B cell (primary cell): ENCODE measurements around the gene MGMT. TPM values are rescaled to one million over a fixed set of nuclear protein-coding genes. Genes with fewer than 3 reads are reported as not detected.

Source experiments
- ATAC-seq: fragments of 200-7000 bp; cut with Tn5 transposase; one replicate; pipeline ENCODE4 v1.10.0; 2021; ENCODE audit warnings: low read depth, mild to moderate bottlenecking, moderate number of reproducible peaks, moderate library complexity
- CTCF ChIA-PET: fragments of 350-600 bp; sonication (Branson Sonifier 250); formaldehyde crosslinking; loops from one replicate; lab custom pipeline; 2021; ENCODE audit warnings: antibody characterized with exemption, inconsistent platforms; lab: Charles Lee
- POLR2A ChIA-PET: fragments of 350-600 bp; sonication (Branson Sonifier 250); formaldehyde crosslinking; loops from one replicate; lab custom pipeline; 2021; ENCODE audit warnings: antibody characterized with exemption; lab: Charles Lee
- DNase-seq: peaks from one replicate; pipeline ENCODE4 v3.0.0; 2013
- H2AFZ ChIP-seq: 2 replicates; pipeline ENCODE4 v1.6.1; 2012; ENCODE audit warnings: mild to moderate bottlenecking, low read depth, low read length; ENCODE audit not compliant: insufficient read depth, poor library complexity, severe bottlenecking
- H3K27ac ChIP-seq, 2 donors: 1 replicate in 1 of 2; 2 replicates in 1 of 2; pipeline ENCODE4 v1.5.1; 2012 to 2013; ENCODE audit warnings: low read length in 2 of 2, mild to moderate bottlenecking in 2 of 2, moderate library complexity in 1 of 2
- H3K27me3 ChIP-seq, 4 experiments: fragments of 200-600 bp in 1 of 4; sonication (generic) in 1 of 4; replicated peaks in 1 of 4; 1 replicate in 2 of 4; 2 replicates in 2 of 4; pipeline versions ENCODE4 v1.6.1 to v1.7.0; 2013 to 2016; ENCODE audit warnings: low read length in 3 of 4, mild to moderate bottlenecking in 2 of 4, mixed read lengths in 1 of 4, moderate library complexity in 1 of 4; ENCODE audit not compliant: insufficient read depth in 4 of 4, control insufficient read depth in 3 of 4; ENCODE audit errors: control extremely low read depth in 1 of 4
- H3K36me3 ChIP-seq, 2 experiments: replicated peaks in 1 of 2; 1 replicate in 1 of 2; 2 replicates in 1 of 2; pipeline versions ENCODE4 v1.6.1 to v1.7.1; 2013; ENCODE audit warnings: low read length in 1 of 2; ENCODE audit not compliant: insufficient read depth in 2 of 2, control insufficient read depth in 1 of 2; ENCODE audit errors: control extremely low read depth in 1 of 2, extremely low read depth in 1 of 2
- H3K4me1 ChIP-seq, 2 donors: fragments of 200-600 bp in 1 of 2; sonication (generic) in 1 of 2; 1 replicate in 1 of 2; 2 replicates in 1 of 2; pipeline versions ENCODE4 v1.5.1 to v1.6.1; 2013 to 2017; ENCODE audit warnings: low read length in 2 of 2; ENCODE audit not compliant: control insufficient read depth in 2 of 2, insufficient read depth in 2 of 2
- H3K4me2 ChIP-seq: replicated peaks from 2 replicates; pipeline ENCODE3; 2012; ENCODE audit warnings: mild to moderate bottlenecking, low read depth, low read length; ENCODE audit not compliant: poor library complexity, severe bottlenecking
- H3K4me3 ChIP-seq, 5 experiments: fragments of 200-600 bp in 1 of 5; sonication (generic) in 1 of 5; 1 replicate in 3 of 5; 2 replicates in 2 of 5; pipeline versions ENCODE4 v1.5.1 to v1.7.0; 2011 to 2016; ENCODE audit warnings: low read length in 4 of 5, mild to moderate bottlenecking in 4 of 5, low read depth in 2 of 5, control low read depth in 1 of 5, moderate library complexity in 1 of 5; ENCODE audit not compliant: insufficient read depth in 1 of 5; ENCODE audit errors: control extremely low read depth in 1 of 5, extremely low read depth in 1 of 5
- H3K79me2 ChIP-seq: fragments of 200-600 bp; sonication (generic); one replicate; pipeline ENCODE4 v1.6.0; 2016; ENCODE audit warnings: low read length; ENCODE audit not compliant: control insufficient read depth, insufficient read depth
- H3K9ac ChIP-seq: fragments of 200-600 bp; sonication (generic); 2 replicates; pipeline ENCODE4 v1.6.1; 2017; ENCODE audit warnings: mild to moderate bottlenecking, low read length, moderate library complexity
- H3K9me3 ChIP-seq, 3 donors: one replicate each; pipeline versions ENCODE4 v1.6.1 to v1.7.1; 2013; ENCODE audit warnings: low read length in 2 of 3; ENCODE audit not compliant: control insufficient read depth in 2 of 3, insufficient read depth in 1 of 3; ENCODE audit errors: control extremely low read depth in 1 of 3
- H4K20me1 ChIP-seq: 2 replicates; pipeline ENCODE4 v1.6.0; 2012; ENCODE audit warnings: mild to moderate bottlenecking, low read length; ENCODE audit not compliant: insufficient read depth, control insufficient read depth, poor library complexity, severe bottlenecking
- H3K27ac Mint-ChIP-seq: one replicate; pipeline ENCODE4 v1.8.0; 2021; ENCODE audit warnings: mixed read lengths
- H3K27me3 Mint-ChIP-seq: one replicate; pipeline ENCODE4 v1.8.0; 2021; ENCODE audit warnings: mixed read lengths
- H3K4me1 Mint-ChIP-seq: one replicate; pipeline ENCODE4 v1.8.0; 2021; ENCODE audit warnings: mixed read lengths
- H3K4me3 Mint-ChIP-seq: one replicate; pipeline ENCODE4 v1.8.0; 2021; ENCODE audit warnings: mixed read lengths
- H3K9me3 Mint-ChIP-seq: one replicate; pipeline ENCODE4 v1.8.0; 2022; ENCODE audit warnings: mixed read lengths; ENCODE audit not compliant: insufficient read depth
- CTCF ChIP-seq: fragments of 200-600 bp; IDR thresholded peaks from one replicate; pipeline ENCODE4 v1.8.0; 2022; ENCODE audit warnings: antibody characterized with exemption, mild to moderate bottlenecking
- EZH2 ChIP-seq: IDR thresholded peaks from 2 replicates; pipeline ENCODE4 v1.6.1; 2012; ENCODE audit warnings: borderline replicate concordance, low read depth, mild to moderate bottlenecking, moderate library complexity, low read length; ENCODE audit not compliant: insufficient read depth, poor library complexity, severe bottlenecking
- WGBS: methylation state at CpG from one replicate; pipeline ENCODE4 v1.1.5; 2013; ENCODE audit warnings: missing lambda C conversion rate; ENCODE audit not compliant: insufficient coverage; 5-methylcytosine and 5-hydroxymethylcytosine counted together
- intact Hi-C: fragments of 100-400 bp; cut with micrococcal nuclease; formaldehyde crosslinking; loops from one replicate; pipeline ENCODE4 v1.10.0; 2022
- polyA plus RNA-seq: library from polyadenylated mRNA; depleted of rRNA; stranded (reverse); fragments of >200 nt; gene quantifications from 2 replicates; pipeline ENCODE4 v1.2.3, GENCODE V29; 2012
- total RNA-seq, 2 donors: library from RNA; stranded (reverse); fragments of 120-200 nt in 1 of 2; gene quantifications; 1 replicate in 1 of 2; 2 replicates in 1 of 2; pipeline versions ENCODE4 v1.2.3 to v1.2.4, GENCODE V29; 2013 to 2022

MGMT gene
- total and polyA plus RNA-seq, 2 donors (not counting 1 experiment from before 2014, with no cell fraction given), result 16.6 to 87.7 TPM

- H3K27ac ChIP-seq, result no peak overlapping the region
- H3K9me3 ChIP-seq, result no peaks in the 10 kb centered on the region
- H3K4me3 Mint-ChIP-seq, result no peak overlapping the region
- H3K27me3 ChIP-seq, result peaks cover 0 to 11% (median 5%) of the 10 kb centered on the region in 4 experiments
- H3K9ac ChIP-seq, result no peak overlapping the region
- no peak overlapping the region for H2AFZ ChIP-seq
- 100% methylated on average over 3 of the region's 10 CpGs for WGBS
- H3K4me3 ChIP-seq, result no peak overlapping the region
- POLR2A ChIA-PET, result interaction anchor here (0.6 kb wide), 1 partner anchor 91 kb away, joined by 7 read pairs; no protein-coding TSS in a partner anchor
- no peak overlapping the region for H3K27ac Mint-ChIP-seq
- no peak overlapping the region for H3K4me2 ChIP-seq
- H3K36me3 ChIP-seq, result no peaks in the 10 kb centered on the region
- ATAC-seq, result no peak
- CTCF ChIA-PET, result interaction anchor here (1.4 kb wide), 1 partner anchor 8 kb away, joined by 3 read pairs; no protein-coding TSS in a partner anchor
- H3K27me3 Mint-ChIP-seq, result peaks cover 26% of the 10 kb centered on the region
- no peaks in the 10 kb centered on the region for H3K4me1 Mint-ChIP-seq
- intact Hi-C loops, result no loop called here
- no peaks in the 10 kb centered on the region for H4K20me1 ChIP-seq
- TF ChIP-seq CTCF (no peak), EZH2 (no peak)
- H3K79me2 ChIP-seq, result no peaks in the 10 kb centered on the region
- H3K9me3 Mint-ChIP-seq, result no peaks in the 10 kb centered on the region
- no peaks in the 10 kb centered on the region for H3K4me1 ChIP-seq
- DNase-seq, result no peak
Observed at GRCh38 chr10:129459762-129460539, 7.1 kb upstream of the MGMT start.

- no peaks in the 10 kb centered on the region for H3K36me3 ChIP-seq
- H3K9me3 Mint-ChIP-seq, result no peaks in the 10 kb centered on the region
- H2AFZ ChIP-seq, result no peak overlapping the region
- TF ChIP-seq CTCF (no peak), EZH2 (no peak)
- no peak overlapping the region for H3K9ac ChIP-seq
- ATAC-seq (no peak), DNase-seq (no peak)
- H3K79me2 ChIP-seq, result peaks cover 8% of the 10 kb centered on the region
- intact Hi-C loops, result no loop called here
- no peak overlapping the region for H3K4me3 ChIP-seq
- peaks cover 0 to 1% (median 0%) of the 10 kb centered on the region in 3 donors for H3K9me3 ChIP-seq
- POLR2A ChIA-PET, result no interaction called here
- no peak overlapping the region for H3K4me2 ChIP-seq
- H3K27ac Mint-ChIP-seq, result no peak overlapping the region
- WGBS, result no CpG with 5 or more reads among the region's 6 CpGs
- peaks cover 0 to 7% (median 5%) of the 10 kb centered on the region in 4 experiments for H3K27me3 ChIP-seq
- H3K4me3 Mint-ChIP-seq, result no peak overlapping the region
- no peaks in the 10 kb centered on the region for H3K4me1 Mint-ChIP-seq
- H3K27me3 Mint-ChIP-seq, result peaks cover 17% of the 10 kb centered on the region
- CTCF ChIA-PET, result no interaction called here
- peaks cover 6 to 8% of the 10 kb centered on the region in 2 donors for H3K4me1 ChIP-seq
- no peaks in the 10 kb centered on the region for H4K20me1 ChIP-seq
- H3K27ac ChIP-seq, result no peak overlapping the region
Observed at GRCh38 chr10:129462257-129462795, 4.7 kb upstream of the MGMT start.
